A549 (cell line): ENCODE results near the gene SMTN.
A peak's percentile ranks its signal among the peaks of the same experiment; 100 is the strongest.

Experiments
- CBX2 ChIP-seq: fragments of 200-600 bp; sonication (generic); IDR thresholded peaks from 2 replicates; pipeline ENCODE4 v1.6.1; 2016; ENCODE audit warnings: low read depth, mild to moderate bottlenecking, borderline replicate concordance
- CEBPB ChIP-seq, 2 experiments: fragments of >200 bp in 1 of 2; sonication (Bioruptor Twin) in 1 of 2; formaldehyde crosslinking in 1 of 2; IDR thresholded peaks; 2 replicates each; pipeline ENCODE4 v1.6.1; 2012 to 2016
- CHD2 ChIP-seq: fragments of 150-350 bp; IDR thresholded peaks from 2 replicates; pipeline ENCODE4 v1.6.1; 2014; ENCODE audit warnings: low read length; ENCODE audit not compliant: partially characterized antibody
- CTCF ChIP-seq: fragments of >200 bp; sonication (Bioruptor Twin); formaldehyde crosslinking; IDR thresholded peaks from 3 replicates; pipeline ENCODE4 v1.5.1; 2016
- HDAC2 ChIP-seq: fragments of 200-600 bp; sonication (generic); IDR thresholded peaks from 2 replicates; pipeline ENCODE4 v1.6.1; 2016
- HMGXB4 ChIP-seq: fragments of 250-450 bp; sonication (Bioruptor Pico); IDR thresholded peaks from 2 replicates; pipeline ENCODE4 v1.5.0; 2021; ENCODE audit warnings: mild to moderate bottlenecking, moderate library complexity, borderline replicate concordance
- MAX ChIP-seq: IDR thresholded peaks from 2 replicates; pipeline ENCODE4 v1.6.1; 2012
- MYC ChIP-seq: IDR thresholded peaks from 2 replicates; pipeline ENCODE4 v1.6.1; 2012; ENCODE audit warnings: mild to moderate bottlenecking, inconsistent platforms, low read length, improper control_type of control experiment, borderline replicate concordance
- POLR2A ChIP-seq: IDR thresholded peaks from 2 replicates; pipeline ENCODE4 v1.6.1; 2012; ENCODE audit warnings: mild to moderate bottlenecking, low read length
- RFX5 ChIP-seq: fragments of 450-650 bp; IDR thresholded peaks from 2 replicates; pipeline ENCODE4 v1.7.1; 2014; ENCODE audit warnings: antibody characterized with exemption, mild to moderate bottlenecking, moderate library complexity
- RNF2 ChIP-seq: fragments of 200-600 bp; sonication (generic); IDR thresholded peaks from 2 replicates; pipeline ENCODE4 v1.6.1; 2016; ENCODE audit warnings: low read depth, mild to moderate bottlenecking, antibody characterized with exemption, moderate library complexity, borderline replicate concordance
- SMC3 ChIP-seq: fragments of >200 bp; sonication (Bioruptor Twin); formaldehyde crosslinking; IDR thresholded peaks from 3 replicates; pipeline ENCODE4 v1.6.1; 2018; ENCODE audit warnings: inconsistent platforms

- TF ChIP-seq CTCF (no peak), CHD2 (no peak), HDAC2 (no peak), CEBPB (IDR thresholded peaks at IDR 0.05) (no peak), RNF2 (no peak), MAX (no peak), HMGXB4 (CRISPR knock-in tag) (no peak), MYC (no peak), SMC3 (no peak), POLR2A (0 out of 2 replicates have a peak, but pooled peaks have one; percentile 15), CBX2 (no peak), RFX5 (no peak)
These were observed 41.6 kb downstream of the SMTN start, which contains the start of gene INPP5J for GRCh38 chr22:31122532-31123291.
